ENCODE results near the gene SH3PXD2A. TPM values are rescaled to one million over a fixed set of nuclear protein-coding genes. Genes with fewer than 3 reads are reported as not detected.

SH3PXD2A gene
- total RNA-seq, 1 donor from 2014 or later: 56.2 TPM

GRCh38 chr10:103658049-103658577, 197.3 kb downstream of the SH3PXD2A start:
- DNase-seq (ENCODE audit: extremely low spot score in 2 of 2): no peak
- Histone ChIP-seq H3K4me3 (no peak overlapping the region), H3K36me3 (peaks cover 0 to 16% of the 10 kb centered on the region in 2 donors), H3K9me3 (no peaks in the 10 kb centered on the region), H3K27me3 (no peaks in the 10 kb centered on the region), H3K4me1 (peaks cover 70% of the 10 kb centered on the region), H3K27ac (peak overlapping the region; percentile 3)
- intact Hi-C loops (cut with DNase I): no loop called here
- no peak for TF ChIP-seq POLR2AphosphoS5 (IDR thresholded peaks at IDR 0.05; ENCODE audit: insufficient read depth in 1 of 2, low read depth in 1 of 2)
- no peak for TF ChIP-seq POLR2A (IDR thresholded peaks at IDR 0.05)
- no peak for TF ChIP-seq CTCF (IDR thresholded peaks at IDR 0.05)

GRCh38 chr10:103657061-103657591, 198.2 kb downstream of the SH3PXD2A start:
- H3K27ac ChIP-seq: no peak overlapping the region
- peaks cover 0 to 16% of the 10 kb centered on the region in 2 donors for H3K36me3 ChIP-seq
- no peak for DNase-seq (ENCODE audit: extremely low spot score in 2 of 2)
- no peaks in the 10 kb centered on the region for H3K9me3 ChIP-seq
- TF ChIP-seq POLR2A (IDR thresholded peaks at IDR 0.05) (no peak), CTCF (IDR thresholded peaks at IDR 0.05) (no peak), POLR2AphosphoS5 (IDR thresholded peaks at IDR 0.05; ENCODE audit: insufficient read depth in 1 of 2, low read depth in 1 of 2) (no peak)
- H3K27me3 ChIP-seq: no peaks in the 10 kb centered on the region
- no peak overlapping the region for H3K4me3 ChIP-seq
- intact Hi-C loops (cut with DNase I): no loop called here
- H3K4me1 ChIP-seq: peaks cover 71% of the 10 kb centered on the region

- Histone ChIP-seq H3K4me1 (peaks cover 73% of the 10 kb centered on the region), H3K36me3 (peaks cover 0 to 16% of the 10 kb centered on the region in 2 donors), H3K4me3 (no peak overlapping the region), H3K9me3 (no peaks in the 10 kb centered on the region), H3K27ac (no peak overlapping the region), H3K27me3 (no peaks in the 10 kb centered on the region)
- TF ChIP-seq CTCF (IDR thresholded peaks at IDR 0.05): no peak
- TF ChIP-seq POLR2A (IDR thresholded peaks at IDR 0.05): no peak
- TF ChIP-seq POLR2AphosphoS5 (IDR thresholded peaks at IDR 0.05; ENCODE audit: insufficient read depth in 1 of 2, low read depth in 1 of 2): no peak
- DNase-seq (ENCODE audit: extremely low spot score in 2 of 2): no peak
- intact Hi-C loops (cut with DNase I): no loop called here
Measured at GRCh38 chr10:103654925-103655324, 200.5 kb downstream of the SH3PXD2A start.

- Histone ChIP-seq H3K4me1 (peaks cover 73% of the 10 kb centered on the region), H3K9me3 (no peaks in the 10 kb centered on the region), H3K27ac (peak overlapping the region; percentile 79), H3K27me3 (no peaks in the 10 kb centered on the region), H3K36me3 (peaks cover 0 to 11% of the 10 kb centered on the region in 2 donors), H3K4me3 (no peak overlapping the region)
- DNase-seq (ENCODE audit: extremely low spot score in 2 of 2): no peak
- intact Hi-C loops (cut with DNase I): no loop called here
- TF ChIP-seq POLR2AphosphoS5 (IDR thresholded peaks at IDR 0.05; ENCODE audit: insufficient read depth in 1 of 2, low read depth in 1 of 2) (no peak), POLR2A (IDR thresholded peaks at IDR 0.05) (no peak), CTCF (IDR thresholded peaks at IDR 0.05) (no peak)
Measured at GRCh38 chr10:103653581-103654037, 201.8 kb downstream of the SH3PXD2A start.

GRCh38 chr10:103652599-103653281, 202.6 kb downstream of the SH3PXD2A start:
- no peaks in the 10 kb centered on the region for H3K9me3 ChIP-seq
- H3K4me3 ChIP-seq: peak overlapping the region in 1 of 2 donors; percentile 22
- DNase-seq (ENCODE audit: extremely low spot score in 2 of 2): no peak
- no peaks in the 10 kb centered on the region for H3K27me3 ChIP-seq
- no peak for TF ChIP-seq CTCF (IDR thresholded peaks at IDR 0.05)
- TF ChIP-seq POLR2AphosphoS5 (IDR thresholded peaks at IDR 0.05; ENCODE audit: insufficient read depth in 1 of 2, low read depth in 1 of 2): no peak
- TF ChIP-seq POLR2A (IDR thresholded peaks at IDR 0.05): no peak
- H3K4me1 ChIP-seq: peaks cover 76% of the 10 kb centered on the region
- peak overlapping the region; percentile 79 for H3K27ac ChIP-seq
- peaks cover 0 to 9% of the 10 kb centered on the region in 2 donors for H3K36me3 ChIP-seq
- intact Hi-C loops (cut with DNase I): no loop called here
